GM21576 (cell line): ENCODE data around the gene SFSWAP.

Experiments used
- ATAC-seq: cut with Tn5 transposase; IDR thresholded peaks from one replicate; pipeline ENCODE4 v1.9.1; 2021; ENCODE audit warnings: mild to moderate bottlenecking, moderate library complexity; ENCODE audit not compliant: unreplicated experiment

SFSWAP gene

DNA sequence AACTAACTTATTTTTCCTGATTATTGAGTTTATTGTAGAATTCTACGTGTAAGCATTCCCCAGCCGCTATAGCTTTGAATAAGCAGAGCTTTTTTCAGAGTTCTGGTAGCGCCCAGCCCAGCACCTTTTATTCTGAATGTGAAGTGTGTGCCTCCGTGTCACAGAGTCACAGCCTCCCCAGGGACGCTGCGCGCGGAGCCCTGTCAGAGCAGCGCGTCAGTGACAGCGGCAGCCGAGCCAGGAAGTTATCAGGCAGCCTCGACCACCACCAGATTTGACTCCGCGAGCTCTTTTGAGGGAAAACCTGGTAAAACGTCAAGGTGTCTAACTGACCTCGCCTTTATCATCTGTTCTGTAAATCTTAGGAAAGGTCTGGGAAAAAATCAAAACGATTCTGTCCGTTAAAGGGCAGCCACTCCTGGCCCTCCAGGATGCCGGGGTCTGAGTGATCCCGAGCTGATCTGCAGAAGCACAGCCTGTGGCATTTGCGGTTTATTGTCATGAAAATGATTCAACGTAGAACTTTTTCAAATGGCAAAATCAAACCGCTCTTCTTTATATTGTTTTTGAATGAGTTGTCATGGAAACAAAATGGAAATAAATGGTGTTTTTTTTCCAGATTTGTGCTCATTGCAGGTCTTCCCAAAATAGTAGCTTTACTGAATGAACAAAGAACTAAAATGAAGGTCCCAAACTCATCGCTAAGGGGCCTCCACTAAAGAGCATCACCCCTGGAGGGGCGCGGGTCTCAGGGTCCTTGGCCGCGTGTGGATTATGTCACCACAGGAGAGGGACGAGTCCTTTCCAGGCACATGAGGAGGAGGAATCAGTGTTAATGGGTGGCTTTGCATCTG lies 74.2 kb downstream of the SFSWAP start:
- no peak for ATAC-seq

DNA sequence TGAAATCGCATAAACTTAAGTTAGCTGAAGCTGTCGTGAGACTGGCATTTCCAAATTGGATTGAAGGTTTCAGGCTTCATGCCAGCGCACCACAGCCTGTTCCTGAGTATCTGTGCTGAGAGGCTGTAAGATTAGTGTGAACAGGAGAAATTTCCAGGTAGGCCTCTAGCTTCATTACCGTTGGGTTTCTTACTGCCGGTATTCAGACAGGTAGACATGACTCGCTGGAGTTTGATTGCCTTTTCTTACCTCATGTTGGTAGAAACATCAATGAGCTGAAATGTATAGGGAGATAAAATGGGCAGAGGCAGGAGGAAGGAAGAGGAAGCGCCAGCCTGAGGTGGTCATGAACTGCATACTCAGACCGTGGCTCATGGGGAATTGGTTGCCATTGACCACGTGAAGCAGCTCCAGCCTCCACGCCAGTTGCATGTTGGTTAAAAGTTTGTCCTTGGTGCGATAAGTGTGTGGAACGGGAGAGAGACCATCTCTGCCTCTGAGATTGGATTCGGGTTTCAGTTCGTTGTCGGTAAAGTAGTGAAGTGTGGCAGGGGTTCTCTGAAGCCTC lies 75.0 kb downstream of the SFSWAP start:
- ATAC-seq: no peak

DNA sequence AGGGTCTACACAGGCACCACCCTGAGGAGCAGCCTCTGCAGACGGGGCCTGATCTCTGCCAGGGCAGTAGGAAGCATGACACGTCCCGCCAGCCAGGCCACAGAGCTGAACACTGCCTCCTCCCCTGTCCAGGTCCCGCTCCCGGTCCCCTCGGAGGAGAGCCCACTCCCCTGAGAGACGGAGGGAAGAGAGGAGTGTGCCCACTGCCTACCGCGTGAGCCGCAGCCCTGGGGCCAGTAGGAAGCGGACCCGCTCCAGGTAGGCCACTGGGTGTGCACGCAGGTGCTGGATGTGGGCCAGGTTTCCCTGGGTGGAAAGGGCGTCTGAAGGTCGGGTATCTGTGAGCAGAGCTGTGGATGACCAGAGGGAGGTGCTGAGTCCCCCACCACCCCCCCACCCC lies 75.4 kb downstream of the SFSWAP start:
- ATAC-seq: no peak

DNA sequence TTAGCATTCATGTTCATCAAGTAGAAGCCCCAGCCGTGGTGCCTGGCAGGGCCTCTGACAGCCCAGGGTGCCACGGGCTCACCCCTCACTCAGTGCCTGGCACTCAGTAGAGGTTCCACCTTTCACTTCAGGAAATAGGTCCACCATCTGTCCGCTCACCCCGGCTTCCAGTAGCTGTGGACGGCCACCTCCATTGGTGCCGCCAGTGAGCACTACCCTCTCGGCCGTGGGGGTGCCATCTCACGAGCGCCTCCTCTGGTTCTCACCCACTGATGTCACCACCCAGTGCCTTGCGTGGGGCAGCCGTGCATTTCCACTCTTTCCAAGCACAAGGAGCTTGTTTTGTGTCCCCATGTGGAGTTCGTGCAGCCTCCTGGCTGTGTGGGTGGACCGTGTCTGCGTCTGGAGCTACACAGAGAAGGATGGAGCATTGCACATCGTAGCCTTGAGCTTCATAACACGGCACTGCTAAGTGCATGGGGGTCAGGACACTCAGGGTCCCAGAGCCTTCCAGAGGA lies 76.3 kb downstream of the SFSWAP start:
- ATAC-seq: no peak

DNA sequence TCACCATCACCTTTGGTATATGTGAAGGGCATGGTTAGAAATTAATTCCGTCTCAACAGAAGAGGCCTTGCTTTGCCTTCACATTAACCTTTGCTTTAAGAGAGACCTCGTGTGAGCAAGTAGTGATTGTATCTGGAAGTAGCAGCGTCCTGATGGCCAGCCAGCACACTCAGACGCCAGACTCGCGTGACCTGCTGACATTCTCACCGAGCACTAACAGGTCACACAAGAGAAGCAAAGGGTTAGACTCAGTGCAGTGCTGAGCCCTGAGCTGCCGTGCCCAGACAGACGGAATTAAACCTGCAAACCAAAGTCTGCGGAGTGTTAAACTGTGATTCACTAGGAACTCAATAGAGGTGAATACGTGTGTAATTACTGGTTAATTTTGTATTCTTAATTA lies 77.2 kb downstream of the SFSWAP start:
- ATAC-seq: no peak

DNA sequence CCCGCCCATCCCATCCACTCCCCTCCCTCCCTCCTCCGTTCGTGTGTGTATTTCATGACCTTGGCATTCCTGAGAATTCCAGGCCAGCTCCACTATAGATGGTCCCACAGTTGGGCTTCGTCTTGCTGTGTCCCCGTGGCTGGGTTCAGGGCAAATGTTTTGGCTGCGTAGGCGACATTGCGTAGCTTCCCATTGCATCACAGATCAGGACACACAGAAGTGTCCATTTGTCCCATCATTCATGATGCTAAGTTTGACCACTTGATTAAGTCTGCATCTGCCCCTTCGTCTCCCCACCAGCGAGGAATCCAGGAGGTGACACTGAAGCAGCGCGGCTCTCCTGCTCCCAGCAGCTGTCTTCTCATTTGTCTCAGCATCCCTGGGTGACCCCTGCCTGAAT lies 78.7 kb downstream of the SFSWAP start:
- no peak for ATAC-seq

DNA sequence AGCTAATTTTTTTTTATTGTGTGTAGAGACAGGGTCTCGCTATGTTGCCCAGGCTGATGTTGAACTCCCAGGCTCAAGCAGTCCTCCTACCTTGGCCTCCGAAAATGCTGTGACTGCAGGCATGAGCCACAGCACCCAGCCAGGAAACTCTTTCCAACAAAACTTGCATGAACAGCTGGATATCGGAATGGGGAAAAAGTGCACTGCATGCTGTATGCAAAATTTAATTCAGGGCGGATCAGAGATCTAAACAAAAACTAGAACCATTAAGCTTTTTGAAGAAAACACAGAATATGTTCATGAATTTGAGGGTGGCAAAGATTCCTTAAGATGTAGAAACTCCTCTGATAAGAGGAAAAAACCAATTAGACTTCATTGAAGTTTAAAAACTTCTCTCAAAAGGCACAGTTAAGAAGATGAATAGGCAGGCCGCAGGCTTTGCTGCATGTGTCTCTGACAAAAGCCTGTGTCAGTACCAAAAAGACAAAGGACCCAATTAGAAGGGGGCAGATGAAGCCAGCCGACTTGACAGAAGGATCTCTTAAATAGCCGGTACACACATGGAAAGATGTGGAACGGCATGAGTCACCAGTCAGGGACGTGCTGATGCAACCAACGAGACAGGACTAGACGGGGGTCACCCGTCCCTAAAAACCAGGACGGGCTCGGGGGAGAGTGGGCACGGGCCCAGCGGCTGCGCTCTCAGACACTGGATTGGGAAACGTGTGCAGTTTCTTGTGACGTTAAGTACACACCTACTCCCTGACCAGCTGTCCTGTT lies 82.5 kb downstream of the SFSWAP start:
- ATAC-seq: no peak

DNA sequence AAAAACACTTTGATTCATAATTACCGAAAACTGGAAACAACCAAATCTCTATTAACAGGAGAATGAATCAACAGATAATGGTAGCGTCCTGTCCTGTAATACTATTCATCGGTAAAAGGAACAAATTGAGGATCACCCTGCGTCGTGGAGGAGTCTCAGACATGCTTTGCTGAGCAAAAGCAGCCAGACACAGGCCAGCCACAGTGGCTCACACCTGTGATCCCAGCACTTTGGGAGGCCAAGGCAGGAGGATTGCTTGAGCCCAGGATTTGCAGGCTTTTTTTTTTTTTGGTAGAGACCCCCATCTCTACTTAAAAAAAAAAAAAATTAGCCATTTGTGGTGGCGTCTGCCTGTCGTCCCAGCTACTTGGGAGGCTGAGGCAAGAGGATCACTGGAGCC lies 83.2 kb downstream of the SFSWAP start:
- no peak for ATAC-seq

DNA sequence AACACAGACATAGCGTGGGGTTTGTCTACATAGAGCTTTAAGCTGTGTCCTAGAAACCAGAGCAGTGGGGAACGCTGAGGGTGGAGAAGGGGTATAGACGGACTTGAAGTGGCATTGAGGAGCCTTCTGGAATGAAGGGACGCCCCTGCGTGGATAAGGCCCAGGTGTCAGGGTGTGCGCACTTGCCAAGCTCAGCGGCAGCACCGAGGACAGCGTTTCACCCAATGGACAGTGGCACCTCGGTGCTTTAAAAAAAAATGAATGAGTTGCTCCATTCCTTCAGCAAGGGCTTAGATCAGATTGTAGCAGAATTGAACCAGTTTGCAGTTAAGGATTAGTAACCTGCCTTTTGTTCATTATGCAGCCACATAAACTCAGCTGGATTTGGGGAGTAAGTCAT lies 83.7 kb downstream of the SFSWAP start:
- ATAC-seq: no peak

DNA sequence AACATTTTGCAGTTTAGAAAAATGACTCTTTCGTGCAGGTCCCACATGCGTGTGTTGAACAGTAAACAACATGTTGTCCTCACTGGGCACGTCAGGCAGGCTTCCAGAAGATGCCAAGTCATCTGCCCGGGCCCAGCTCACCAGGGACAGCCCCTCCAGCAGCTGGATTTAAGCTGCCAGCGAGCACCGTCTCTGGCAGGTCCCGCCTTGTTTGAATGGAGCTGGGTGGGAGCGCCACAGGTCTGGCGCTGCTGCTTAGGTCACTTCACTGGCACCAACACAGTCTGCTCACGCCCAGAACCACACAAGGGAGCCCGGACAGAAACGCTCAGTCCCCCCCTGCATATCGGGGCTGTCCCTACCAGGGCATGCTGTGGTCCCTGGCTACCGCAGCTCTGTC lies 84.2 kb downstream of the SFSWAP start:
- ATAC-seq: no peak

DNA sequence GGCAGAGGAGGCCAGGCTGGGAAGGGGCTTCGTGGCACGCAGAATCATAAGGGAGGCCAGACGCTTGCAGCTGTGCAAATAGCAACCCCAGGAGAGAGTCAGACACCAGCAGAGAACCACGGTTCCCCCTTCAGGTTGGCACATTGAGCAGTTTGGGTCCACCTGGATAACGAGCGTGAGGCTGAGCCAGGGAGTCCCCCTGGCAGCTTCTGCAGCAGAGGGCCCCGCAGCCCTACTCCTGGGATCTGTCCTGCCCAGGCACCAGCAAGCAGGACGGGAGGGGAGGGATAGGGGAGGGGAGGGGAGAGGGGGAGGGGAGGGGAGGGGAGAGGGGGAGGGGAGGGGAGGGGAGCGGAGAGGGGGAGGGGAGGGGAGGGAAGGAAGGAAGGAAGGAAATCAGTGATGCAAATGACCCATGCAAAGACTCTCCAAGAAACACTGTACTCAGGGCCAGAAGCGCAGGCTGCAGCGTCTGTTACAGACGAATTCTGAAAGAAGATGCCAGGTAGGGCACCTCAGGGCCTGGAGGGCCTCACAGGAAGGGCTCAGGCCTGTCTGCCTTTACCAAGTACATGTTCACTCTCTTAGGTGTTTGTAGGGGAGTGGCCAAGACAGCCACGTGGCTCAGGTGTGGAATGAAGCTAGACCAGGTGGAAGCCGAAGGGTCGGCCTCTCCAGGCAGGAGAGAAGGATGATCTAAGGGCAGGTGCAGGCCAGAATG lies 85.0 kb downstream of the SFSWAP start:
- ATAC-seq: no peak

DNA sequence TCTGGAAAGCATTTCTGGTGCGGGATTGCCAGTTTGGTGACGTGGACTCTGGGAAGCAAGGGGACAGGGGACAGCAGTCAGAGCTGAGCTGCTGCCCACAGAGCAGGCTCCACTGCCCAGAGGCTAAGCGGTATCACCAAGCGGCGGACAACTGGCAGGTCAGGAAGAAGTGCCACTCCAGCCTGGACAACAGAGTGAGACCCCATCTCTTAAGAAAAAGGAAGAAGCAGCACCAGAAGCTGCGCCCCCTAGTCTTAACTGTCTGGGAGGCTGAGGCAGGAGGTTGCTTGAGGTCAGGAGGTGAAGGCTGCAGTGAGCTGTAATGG lies 85.5 kb downstream of the SFSWAP start:
- no peak for ATAC-seq

DNA sequence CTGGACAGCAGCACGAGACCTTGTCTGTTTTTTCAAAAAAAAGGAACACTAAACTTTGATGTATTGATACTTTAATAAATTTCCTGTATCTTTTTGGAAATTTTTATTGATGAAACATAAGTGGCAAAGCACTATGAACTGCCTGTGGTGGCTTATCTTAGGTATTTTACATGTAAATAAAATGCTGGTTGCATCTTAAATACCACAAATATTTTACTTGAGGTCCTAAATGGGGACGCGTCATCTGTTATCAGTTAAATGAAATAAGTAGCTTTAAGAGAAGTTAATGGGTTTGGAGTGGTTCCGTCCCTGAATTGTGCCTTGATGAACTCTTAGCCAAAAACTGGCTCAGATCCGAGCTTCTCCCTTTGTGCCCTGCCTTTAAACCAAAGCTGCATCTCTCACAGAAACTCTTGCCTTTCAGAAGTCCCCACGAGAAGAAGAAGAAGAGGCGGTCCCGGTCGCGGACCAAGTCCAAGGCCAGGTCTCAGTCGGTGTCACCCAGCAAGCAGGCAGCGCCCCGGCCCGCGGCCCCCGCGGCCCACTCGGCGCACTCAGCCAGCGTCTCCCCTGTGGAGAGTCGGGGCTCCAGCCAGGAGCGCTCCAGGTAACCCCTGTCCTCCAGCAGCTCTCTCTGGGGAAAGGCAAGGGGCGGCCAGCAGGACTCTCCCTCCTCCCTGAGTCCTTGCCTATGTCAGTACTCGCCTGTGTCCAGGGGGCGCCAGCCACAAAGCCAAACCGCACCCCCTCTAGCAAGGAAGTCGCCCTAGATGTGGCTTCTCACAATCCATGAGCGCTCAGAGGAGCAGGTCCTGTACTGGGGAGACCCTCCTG lies 86.1 kb downstream of the SFSWAP start:
- no peak for ATAC-seq

DNA sequence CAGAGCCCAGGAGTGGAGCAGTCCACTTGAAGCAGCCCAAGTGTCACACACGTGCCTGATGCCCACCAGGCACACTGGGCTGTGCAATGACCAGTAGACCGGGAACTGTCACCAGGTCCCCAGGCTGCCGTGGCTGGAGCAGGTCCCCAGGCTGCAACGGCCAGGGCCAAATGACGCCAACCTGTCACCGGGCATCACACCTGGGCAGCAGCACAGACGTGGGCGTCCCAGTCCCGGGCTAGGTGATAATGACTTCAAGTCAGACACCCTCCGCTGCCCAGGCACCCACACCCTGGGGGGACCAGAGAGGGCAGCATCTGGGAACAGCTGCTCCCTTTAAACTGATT lies 86.7 kb downstream of the SFSWAP start:
- no peak for ATAC-seq

DNA sequence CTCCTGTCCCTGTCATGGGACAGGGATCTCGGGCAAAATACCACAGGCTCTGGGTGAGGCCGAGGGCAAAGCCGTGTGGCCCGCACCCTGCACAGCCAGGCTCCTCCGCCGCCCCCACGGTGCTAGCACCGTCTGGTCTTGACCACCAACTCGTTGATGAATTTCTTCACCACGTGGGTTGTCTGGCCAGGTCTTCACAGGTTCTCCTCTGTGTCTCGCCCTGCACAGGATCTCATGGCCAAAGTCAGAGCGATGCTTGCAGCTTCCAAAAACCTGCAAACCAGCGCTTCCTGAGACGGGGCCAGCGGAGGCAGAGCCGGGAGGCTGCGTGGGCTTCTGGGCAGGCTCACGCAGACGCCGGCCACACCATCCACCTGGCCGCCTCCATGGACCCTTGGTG lies 88.3 kb downstream of the SFSWAP start:
- no peak for ATAC-seq

DNA sequence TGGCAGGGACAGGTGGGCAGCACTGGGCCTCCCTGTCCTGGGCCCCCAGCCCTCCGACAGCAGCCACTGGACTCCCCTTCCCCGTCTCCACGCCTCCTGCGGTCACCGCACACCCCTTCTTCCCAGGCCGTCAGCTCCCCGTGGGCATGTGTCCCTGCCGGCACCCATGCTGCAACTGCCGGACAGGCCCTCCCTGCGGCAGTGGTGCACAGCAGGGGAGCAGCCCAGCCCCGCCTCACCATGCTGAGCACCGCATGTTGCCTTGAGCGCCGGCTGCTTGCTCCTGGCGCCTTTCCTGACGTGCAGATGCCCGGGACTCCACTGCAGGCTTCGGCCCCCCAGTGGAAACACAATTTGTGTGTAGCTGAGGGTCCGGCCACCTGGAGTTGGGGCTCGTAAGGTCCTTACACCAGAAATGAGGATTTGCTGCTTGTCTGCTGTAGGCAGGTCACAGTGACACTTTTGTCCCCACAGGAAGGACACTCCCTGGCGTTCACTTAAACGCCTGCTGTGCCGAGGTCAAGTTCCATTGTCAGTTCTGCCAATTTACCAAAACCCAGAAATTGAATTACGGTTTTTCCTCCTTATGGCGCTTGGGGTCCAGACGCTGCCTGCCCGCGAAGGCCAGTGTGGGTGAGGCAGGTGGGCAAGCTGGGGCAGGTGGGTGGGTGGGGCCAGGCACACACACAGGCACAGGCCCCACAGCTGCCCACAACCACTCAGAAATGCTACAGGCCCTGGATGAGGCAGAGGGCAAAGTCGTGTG lies 89.1 kb downstream of the SFSWAP start:
- ATAC-seq: no peak

DNA sequence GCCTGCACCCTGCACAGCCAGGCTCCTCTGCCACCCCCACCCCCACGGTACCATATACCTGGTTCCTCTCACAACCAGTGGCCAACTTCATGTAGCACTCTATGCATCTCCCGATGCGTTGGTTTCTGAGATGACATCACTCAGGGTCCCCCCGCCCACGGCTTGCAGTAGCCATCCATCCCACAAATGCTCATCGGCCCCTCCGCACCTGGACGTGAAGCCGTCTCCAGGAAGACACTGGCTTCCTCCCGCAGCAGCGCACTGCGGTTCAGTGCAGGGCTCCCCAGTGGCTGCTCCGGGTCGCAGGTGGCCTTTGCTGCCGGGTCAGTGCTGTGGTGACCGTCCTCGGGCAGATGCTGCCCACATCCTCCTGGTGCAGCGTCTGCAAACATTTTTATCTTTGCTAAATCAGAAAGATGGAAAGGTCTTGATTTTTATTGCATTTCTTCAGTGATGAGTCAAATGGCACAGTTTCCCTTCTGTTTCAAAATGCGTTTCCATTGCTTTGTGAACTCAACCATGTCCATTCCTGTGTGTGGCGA lies 89.8 kb downstream of the SFSWAP start:
- ATAC-seq: no peak

DNA sequence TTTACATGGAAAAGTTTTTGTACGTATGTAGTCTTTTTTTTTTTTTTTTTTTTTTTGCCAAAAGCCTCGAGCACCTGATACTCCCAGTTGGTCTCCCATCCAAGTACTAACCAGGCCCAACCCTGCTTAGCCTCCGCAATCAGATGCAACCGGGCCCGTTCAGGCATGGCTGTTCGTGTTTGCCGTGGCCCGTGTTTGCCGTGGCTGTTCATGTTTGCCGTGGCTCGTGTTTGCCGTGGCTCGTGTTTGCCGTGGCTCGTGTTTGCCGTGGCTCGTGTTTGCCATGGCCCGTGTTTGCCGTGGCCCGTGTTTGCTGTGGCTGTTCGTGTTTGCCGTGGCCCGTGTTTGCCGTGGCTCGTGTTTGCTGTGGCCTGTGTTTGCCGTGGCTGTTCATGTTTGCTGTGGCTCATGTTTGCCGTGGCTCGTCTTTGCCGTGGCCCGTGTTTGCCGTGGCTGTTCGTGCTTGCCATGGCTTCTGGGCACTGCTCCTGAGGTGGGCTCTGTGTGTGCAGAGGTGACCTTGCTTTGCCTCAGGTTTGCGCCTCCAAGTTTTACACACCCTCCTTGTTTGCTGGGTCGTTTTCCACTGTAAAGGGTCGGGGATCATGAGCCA lies 90.5 kb downstream of the SFSWAP start:
- no peak for ATAC-seq

DNA sequence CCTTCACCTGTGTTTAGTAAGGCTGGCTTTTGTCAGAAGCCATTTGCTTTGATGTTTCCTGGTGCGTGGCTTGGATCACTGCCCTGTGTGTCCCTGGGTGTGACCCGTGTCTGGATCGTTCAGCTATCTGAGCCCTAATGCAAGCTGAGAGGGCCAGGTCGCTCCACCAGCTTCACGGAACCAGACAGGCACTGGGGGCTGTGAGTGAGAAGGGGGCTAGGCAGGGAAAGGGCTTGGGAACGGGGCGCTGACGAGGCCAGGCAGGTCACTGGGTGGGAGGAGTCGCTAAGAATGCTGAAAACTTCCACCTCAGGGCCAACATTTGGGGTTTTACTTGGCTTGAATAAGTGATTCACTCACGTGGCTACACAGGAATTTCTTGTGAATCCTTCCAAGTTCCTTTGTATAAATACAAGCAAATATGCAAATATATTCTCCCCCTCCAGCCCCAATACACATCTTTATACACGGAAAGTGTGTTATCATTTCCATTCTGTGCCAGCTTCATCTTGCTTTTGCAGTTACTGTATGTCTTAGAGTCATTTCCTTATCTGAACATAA lies 93.2 kb downstream of the SFSWAP start:
- no peak for ATAC-seq
